Measurements from ENCODE around the gene CA6.
"Not testable (repeated sequence)": the region's sequence is repeated elsewhere in the genome, so short reads cannot be mapped to it uniquely, and the experiment has no call there.

The CA6 gene

DNA sequence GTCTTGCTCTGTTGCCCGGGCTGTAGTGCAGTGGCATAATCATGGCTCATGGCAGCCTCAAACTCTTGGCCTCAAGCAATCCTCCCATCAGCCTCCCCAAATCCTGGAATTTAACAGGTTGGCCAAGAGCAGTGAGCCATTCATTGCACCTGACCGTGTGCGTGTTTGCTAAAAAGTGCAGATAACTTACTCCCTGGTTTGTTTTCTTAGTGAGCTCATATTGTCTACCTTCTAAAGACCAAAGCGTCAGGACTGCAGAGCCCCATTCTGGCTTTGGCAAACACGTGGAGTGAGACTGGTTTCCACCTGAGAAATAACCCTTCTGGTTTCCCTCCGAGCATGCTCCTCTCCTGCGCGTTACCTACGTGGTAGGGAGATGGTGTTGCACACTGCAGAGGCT is 32.2 kb upstream of the CA6 start:
- no peak for ATAC-seq
- no peak for TF ChIP-seq GLIS3 (CRISPR knock-in tag; IDR thresholded peaks at IDR 0.05)
- TF ChIP-seq ESRRG (CRISPR knock-in tag; IDR thresholded peaks at IDR 0.05) = no peak
- no peak for TF ChIP-seq ZNF8 (CRISPR knock-in tag; IDR thresholded peaks at IDR 0.05)

DNA sequence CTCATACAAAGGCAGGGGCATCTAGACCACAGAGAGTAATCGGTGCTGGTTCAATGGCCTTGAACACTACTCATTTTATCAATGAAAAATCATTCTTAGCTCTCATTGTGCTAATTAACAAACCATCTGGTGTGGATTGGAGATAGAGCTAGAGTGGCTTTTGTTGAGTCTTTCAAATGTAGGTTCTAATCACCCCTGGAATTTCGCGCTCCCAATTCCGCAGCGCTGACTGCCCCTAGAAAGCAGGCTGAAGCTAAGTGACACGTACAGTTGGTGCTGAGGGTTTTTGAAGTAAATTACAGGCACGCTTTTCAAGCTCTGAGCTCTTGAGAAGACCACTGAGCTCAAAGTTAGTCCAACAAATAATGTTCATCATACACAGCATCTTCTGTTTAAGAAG is 31.2 kb upstream of the CA6 start:
- TF ChIP-seq CSDC2 (CRISPR knock-in tag; IDR thresholded peaks at IDR 0.05) (no peak), ZNF565 (CRISPR knock-in tag; conservative IDR thresholded peaks at IDR 0.05; ENCODE audit: low read depth) (no peak), BACH2 (CRISPR knock-in tag; IDR thresholded peaks at IDR 0.05; ENCODE audit: borderline replicate concordance) (no peak), ESRRG (CRISPR knock-in tag; IDR thresholded peaks at IDR 0.05) (no peak), ZFP3 (CRISPR knock-in tag; IDR thresholded peaks at IDR 0.05) (no peak), ZC3H10 (CRISPR knock-in tag; IDR thresholded peaks at IDR 0.05) (no peak), SNAI2 (CRISPR knock-in tag; IDR thresholded peaks at IDR 0.05) (no peak), ZNF70 (CRISPR knock-in tag; IDR thresholded peaks at IDR 0.05) (no peak), ISL1 (CRISPR knock-in tag; IDR thresholded peaks at IDR 0.05) (no peak), RARB (CRISPR knock-in tag; IDR thresholded peaks at IDR 0.05) (no peak), TCF4 (CRISPR knock-in tag; IDR thresholded peaks at IDR 0.05; ENCODE audit: borderline replicate concordance) (no peak)
- TF ChIP-seq, protein P1, sequence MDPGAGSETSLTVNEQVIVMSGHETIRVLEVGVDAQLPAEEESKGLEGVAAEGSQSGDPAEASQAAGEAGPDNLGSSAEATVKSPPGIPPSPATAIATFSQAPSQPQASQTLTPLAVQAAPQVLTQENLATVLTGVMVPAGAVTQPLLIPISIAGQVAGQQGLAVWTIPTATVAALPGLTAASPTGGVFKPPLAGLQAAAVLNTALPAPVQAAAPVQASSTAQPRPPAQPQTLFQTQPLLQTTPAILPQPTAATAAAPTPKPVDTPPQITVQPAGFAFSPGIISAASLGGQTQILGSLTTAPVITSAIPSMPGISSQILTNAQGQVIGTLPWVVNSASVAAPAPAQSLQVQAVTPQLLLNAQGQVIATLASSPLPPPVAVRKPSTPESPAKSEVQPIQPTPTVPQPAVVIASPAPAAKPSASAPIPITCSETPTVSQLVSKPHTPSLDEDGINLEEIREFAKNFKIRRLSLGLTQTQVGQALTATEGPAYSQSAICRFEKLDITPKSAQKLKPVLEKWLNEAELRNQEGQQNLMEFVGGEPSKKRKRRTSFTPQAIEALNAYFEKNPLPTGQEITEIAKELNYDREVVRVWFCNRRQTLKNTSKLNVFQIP (CRISPR knock-in tag; IDR thresholded peaks at IDR 0.05; ENCODE audit: borderline replicate concordance, low read depth) = no peak
- TF ChIP-seq, protein P2, sequence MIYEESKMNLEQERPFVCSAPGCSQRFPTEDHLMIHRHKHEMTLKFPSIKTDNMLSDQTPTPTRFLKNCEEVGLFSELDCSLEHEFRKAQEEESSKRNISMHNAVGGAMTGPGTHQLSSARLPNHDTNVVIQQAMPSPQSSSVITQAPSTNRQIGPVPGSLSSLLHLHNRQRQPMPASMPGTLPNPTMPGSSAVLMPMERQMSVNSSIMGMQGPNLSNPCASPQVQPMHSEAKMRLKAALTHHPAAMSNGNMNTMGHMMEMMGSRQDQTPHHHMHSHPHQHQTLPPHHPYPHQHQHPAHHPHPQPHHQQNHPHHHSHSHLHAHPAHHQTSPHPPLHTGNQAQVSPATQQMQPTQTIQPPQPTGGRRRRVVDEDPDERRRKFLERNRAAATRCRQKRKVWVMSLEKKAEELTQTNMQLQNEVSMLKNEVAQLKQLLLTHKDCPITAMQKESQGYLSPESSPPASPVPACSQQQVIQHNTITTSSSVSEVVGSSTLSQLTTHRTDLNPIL (CRISPR knock-in tag; IDR thresholded peaks at IDR 0.05; ENCODE audit: low read depth) = no peak
- TF ChIP-seq, protein P3, sequence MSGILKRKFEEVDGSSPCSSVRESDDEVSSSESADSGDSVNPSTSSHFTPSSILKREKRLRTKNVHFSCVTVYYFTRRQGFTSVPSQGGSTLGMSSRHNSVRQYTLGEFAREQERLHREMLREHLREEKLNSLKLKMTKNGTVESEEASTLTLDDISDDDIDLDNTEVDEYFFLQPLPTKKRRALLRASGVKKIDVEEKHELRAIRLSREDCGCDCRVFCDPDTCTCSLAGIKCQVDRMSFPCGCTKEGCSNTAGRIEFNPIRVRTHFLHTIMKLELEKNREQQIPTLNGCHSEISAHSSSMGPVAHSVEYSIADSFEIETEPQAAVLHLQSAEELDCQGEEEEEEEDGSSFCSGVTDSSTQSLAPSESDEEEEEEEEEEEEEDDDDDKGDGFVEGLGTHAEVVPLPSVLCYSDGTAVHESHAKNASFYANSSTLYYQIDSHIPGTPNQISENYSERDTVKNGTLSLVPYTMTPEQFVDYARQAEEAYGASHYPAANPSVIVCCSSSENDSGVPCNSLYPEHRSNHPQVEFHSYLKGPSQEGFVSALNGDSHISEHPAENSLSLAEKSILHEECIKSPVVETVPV (CRISPR knock-in tag; IDR thresholded peaks at IDR 0.05) = no peak
- ATAC-seq = no peak

DNA sequence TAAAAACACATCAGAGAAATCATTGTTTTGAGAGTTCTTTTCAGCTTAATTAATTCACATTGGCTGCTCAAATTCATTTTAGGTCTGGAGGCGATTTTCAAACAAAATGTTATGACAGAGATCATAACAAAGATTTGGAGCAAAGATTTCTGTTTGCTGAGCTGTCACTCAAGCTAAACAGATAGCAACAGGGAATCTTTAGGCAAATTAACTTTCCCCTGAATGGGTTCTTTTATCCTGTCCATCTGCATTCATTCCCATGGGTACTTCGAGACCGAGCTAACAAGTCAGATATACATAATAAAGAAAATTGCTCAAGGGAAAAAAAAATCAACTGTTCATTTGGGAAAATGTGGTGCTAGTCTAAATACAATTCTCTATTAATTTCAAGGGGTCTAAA is 30.2 kb upstream of the CA6 start:
- TF ChIP-seq ZFP3 (CRISPR knock-in tag; IDR thresholded peaks at IDR 0.05) (no peak), ARNTL (CRISPR knock-in tag; IDR thresholded peaks at IDR 0.05; ENCODE audit: borderline replicate concordance, low read depth) (no peak)
- TF ChIP-seq, protein P3 (CRISPR knock-in tag; IDR thresholded peaks at IDR 0.05) = no peak
- TF ChIP-seq, protein P4, sequence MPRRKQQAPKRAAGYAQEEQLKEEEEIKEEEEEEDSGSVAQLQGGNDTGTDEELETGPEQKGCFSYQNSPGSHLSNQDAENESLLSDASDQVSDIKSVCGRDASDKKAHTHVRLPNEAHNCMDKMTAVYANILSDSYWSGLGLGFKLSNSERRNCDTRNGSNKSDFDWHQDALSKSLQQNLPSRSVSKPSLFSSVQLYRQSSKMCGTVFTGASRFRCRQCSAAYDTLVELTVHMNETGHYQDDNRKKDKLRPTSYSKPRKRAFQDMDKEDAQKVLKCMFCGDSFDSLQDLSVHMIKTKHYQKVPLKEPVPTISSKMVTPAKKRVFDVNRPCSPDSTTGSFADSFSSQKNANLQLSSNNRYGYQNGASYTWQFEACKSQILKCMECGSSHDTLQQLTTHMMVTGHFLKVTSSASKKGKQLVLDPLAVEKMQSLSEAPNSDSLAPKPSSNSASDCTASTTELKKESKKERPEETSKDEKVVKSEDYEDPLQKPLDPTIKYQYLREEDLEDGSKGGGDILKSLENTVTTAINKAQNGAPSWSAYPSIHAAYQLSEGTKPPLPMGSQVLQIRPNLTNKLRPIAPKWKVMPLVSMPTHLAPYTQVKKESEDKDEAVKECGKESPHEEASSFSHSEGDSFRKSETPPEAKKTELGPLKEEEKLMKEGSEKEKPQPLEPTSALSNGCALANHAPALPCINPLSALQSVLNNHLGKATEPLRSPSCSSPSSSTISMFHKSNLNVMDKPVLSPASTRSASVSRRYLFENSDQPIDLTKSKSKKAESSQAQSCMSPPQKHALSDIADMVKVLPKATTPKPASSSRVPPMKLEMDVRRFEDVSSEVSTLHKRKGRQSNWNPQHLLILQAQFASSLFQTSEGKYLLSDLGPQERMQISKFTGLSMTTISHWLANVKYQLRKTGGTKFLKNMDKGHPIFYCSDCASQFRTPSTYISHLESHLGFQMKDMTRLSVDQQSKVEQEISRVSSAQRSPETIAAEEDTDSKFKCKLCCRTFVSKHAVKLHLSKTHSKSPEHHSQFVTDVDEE (CRISPR knock-in tag; IDR thresholded peaks at IDR 0.05) = no peak
- ATAC-seq = no peak

DNA sequence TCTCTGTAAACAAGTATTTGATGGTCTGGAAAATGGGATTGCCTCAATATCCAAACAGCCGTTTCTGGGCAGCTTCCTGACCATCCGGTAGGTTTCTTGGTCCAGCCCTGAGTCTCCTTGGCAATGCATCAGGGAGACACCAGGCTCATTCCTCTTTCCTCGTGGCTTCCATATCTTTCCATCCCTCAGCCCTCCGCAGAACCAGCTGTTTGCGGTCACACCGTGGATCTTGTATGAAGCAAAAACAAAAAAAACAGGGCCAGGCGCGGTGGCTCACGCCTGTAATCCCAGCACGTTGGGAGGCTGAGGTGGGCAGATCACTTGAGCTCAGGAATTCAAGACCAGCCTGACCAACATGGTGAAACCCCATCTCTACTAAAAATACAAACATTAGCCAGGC is 28.1 kb upstream of the CA6 start:
- ATAC-seq = not testable (repeated sequence)

DNA sequence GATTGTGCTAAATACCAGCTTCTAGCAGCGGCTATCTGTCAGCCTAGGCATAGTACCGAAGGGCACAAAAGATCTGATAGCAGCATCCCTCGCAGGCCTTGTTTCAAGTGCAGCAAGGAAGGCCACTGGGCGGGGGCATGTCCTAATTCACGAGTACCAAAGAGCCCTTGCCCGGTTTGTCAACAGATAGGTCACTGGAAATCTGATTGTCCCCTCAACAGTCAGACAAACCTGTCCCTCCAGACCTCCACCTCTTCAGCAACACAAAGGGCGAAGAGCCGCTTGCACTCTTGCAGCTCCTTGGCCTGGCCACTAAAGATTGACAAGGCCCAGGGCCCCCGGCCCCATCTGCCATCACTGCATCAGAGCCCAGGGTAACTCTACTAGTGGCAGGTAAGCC is 22.7 kb upstream of the CA6 start:
- TF ChIP-seq, protein P1 (CRISPR knock-in tag; IDR thresholded peaks at IDR 0.05; ENCODE audit: borderline replicate concordance, low read depth) = no peak
- TF ChIP-seq SNAI2 (CRISPR knock-in tag; IDR thresholded peaks at IDR 0.05) (no peak), ARNTL (CRISPR knock-in tag; IDR thresholded peaks at IDR 0.05; ENCODE audit: borderline replicate concordance, low read depth) (no peak), CSDC2 (CRISPR knock-in tag; IDR thresholded peaks at IDR 0.05) (no peak), ISL1 (CRISPR knock-in tag; IDR thresholded peaks at IDR 0.05) (no peak), TOX (CRISPR knock-in tag; IDR thresholded peaks at IDR 0.05; ENCODE audit: borderline replicate concordance) (no peak), ZNF70 (CRISPR knock-in tag; IDR thresholded peaks at IDR 0.05) (no peak), ZC3H10 (CRISPR knock-in tag; IDR thresholded peaks at IDR 0.05) (no peak), ZNF565 (CRISPR knock-in tag; conservative IDR thresholded peaks at IDR 0.05; ENCODE audit: low read depth) (no peak)
- TF ChIP-seq, protein P5, sequence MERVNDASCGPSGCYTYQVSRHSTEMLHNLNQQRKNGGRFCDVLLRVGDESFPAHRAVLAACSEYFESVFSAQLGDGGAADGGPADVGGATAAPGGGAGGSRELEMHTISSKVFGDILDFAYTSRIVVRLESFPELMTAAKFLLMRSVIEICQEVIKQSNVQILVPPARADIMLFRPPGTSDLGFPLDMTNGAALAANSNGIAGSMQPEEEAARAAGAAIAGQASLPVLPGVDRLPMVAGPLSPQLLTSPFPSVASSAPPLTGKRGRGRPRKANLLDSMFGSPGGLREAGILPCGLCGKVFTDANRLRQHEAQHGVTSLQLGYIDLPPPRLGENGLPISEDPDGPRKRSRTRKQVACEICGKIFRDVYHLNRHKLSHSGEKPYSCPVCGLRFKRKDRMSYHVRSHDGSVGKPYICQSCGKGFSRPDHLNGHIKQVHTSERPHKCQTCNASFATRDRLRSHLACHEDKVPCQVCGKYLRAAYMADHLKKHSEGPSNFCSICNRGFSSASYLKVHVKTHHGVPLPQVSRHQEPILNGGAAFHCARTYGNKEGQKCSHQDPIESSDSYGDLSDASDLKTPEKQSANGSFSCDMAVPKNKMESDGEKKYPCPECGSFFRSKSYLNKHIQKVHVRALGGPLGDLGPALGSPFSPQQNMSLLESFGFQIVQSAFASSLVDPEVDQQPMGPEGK (CRISPR knock-in tag; IDR thresholded peaks at IDR 0.05; ENCODE audit: borderline replicate concordance) = no peak
- TF ChIP-seq, protein P2 (CRISPR knock-in tag; IDR thresholded peaks at IDR 0.05; ENCODE audit: low read depth) = no peak
- no peak for ATAC-seq

Measured in SK-N-SH treated with all-trans-retinoic acid at 6 μM for 48 hours (cell line).